Urinary bladder (tissue), 4 donors: ENCODE data around the gene BCAR3. TPM values are rescaled to one million over a fixed set of nuclear protein-coding genes. Genes with fewer than 3 reads are reported as not detected.
"Not testable (repeated sequence)": the region's sequence is repeated elsewhere in the genome, so short reads cannot be mapped to it uniquely, and the experiment has no call there.

Source experiments
- DNase-seq: peaks from one replicate; pipeline ENCODE4 v3.0.0-alpha.2; 2015; ENCODE audit errors: extremely low spot score
- H3K27ac ChIP-seq: one replicate; pipeline ENCODE4 v1.5.1; 2013; ENCODE audit warnings: low read depth, mild to moderate bottlenecking, moderate library complexity
- H3K36me3 ChIP-seq: one replicate; pipeline ENCODE4 v1.6.1; 2013; ENCODE audit warnings: mild to moderate bottlenecking, moderate library complexity; ENCODE audit not compliant: insufficient read depth
- H3K4me1 ChIP-seq: one replicate; pipeline ENCODE4 v1.6.1; 2013; ENCODE audit warnings: mild to moderate bottlenecking, moderate library complexity; ENCODE audit not compliant: insufficient read depth
- H3K4me3 ChIP-seq: one replicate; pipeline ENCODE4 v1.5.1; 2013; ENCODE audit warnings: low read depth, low read length
- WGBS: extraction: QIAGEN DNeasy Blood & Tissue Kit; methylation state at CpG from one replicate; pipeline ENCODE4 v1.1.7; 2013; 5-methylcytosine and 5-hydroxymethylcytosine counted together
- polyA plus RNA-seq: library from polyadenylated mRNA; stranded (reverse); fragments of 200-250 nt; gene quantifications from one replicate; pipeline ENCODE4 v1.2.3, GENCODE V29; 2013
- total RNA-seq: library from RNA; depleted of rRNA; stranded (reverse); fragments of >200 nt; gene quantifications from one replicate; pipeline ENCODE4 v1.2.3, GENCODE V29; 2014
- donor health status: healthy with polysubstance abuse.
- donor health status: healthy.

The BCAR3 gene
- total and polyA plus RNA-seq, 2 donors = 14.5 TPM

GRCh38 chr1:93599479-93599878, 82.2 kb downstream of the BCAR3 start:
- H3K4me1 ChIP-seq = no peaks in the 10 kb centered on the region
- H3K4me3 ChIP-seq = no peak overlapping the region
- no peaks in the 10 kb centered on the region for H3K36me3 ChIP-seq
- 93% methylated on average over 6 of the region's 6 CpGs for WGBS
- DNase-seq = no peak
- no peak overlapping the region for H3K27ac ChIP-seq

DNA sequence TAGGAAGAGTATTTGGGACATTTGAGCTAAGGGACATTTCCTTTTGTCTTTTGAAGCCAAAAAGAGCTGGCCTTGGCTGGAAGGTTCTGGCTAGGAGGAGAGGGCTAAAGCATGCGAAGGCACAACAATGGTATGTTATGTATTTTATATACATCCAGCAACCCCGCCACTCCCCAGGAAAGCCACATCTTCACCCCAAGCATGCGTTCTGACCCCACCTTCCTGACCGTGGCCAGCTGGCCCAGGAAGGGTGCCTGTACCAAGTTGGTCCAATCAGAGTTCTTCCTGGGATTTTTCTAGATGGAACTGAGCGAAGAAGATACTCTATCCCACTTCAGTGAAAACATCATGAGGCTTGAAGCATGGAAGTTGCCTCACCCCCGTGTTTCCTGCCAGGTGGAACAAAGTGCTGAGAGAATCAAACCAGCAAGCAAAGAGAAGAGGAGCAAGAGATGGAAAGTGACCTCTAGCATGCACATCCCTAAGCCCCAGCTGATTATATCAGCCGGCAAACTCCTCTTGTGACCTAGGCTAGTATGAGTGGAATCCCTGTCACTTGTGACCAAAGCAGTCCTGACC, 82.7 kb downstream of the BCAR3 start:
- no peak for DNase-seq
- Histone ChIP-seq H3K4me3 (no peak overlapping the region), H3K36me3 (no peaks in the 10 kb centered on the region), H3K4me1 (no peaks in the 10 kb centered on the region), H3K27ac (no peak overlapping the region)
- WGBS = 88% methylated on average over 7 of the region's 7 CpGs

DNA sequence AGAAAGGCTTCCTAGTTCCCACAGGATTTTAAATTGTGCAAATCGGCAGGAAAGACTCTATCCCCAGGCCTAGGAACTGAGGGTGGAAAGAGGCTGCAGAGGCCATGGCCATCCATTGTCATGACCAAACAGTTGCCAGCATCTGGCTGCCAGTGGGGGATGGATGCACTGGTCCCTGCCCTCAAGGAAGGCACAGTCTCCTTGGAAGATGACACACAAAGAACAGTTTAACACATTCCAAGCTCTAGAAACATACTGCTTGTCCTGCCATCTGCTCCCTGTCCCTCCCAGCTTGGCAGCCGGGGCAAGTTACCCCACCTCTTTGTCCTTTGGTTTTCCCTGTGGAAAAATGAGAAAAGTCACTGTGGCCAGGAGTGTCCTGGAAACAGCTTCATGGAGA, 83.2 kb downstream of the BCAR3 start:
- 84% methylated on average over 2 of the region's 2 CpGs for WGBS
- DNase-seq = no peak
- H3K4me1 ChIP-seq = no peaks in the 10 kb centered on the region
- no peaks in the 10 kb centered on the region for H3K36me3 ChIP-seq
- no peak overlapping the region for H3K4me3 ChIP-seq
- no peak overlapping the region for H3K27ac ChIP-seq

- Histone ChIP-seq H3K36me3 (no peaks in the 10 kb centered on the region), H3K4me3 (no peak overlapping the region), H3K27ac (no peak overlapping the region), H3K4me1 (no peaks in the 10 kb centered on the region)
- peak; percentile 81 for DNase-seq
- WGBS = 26% methylated on average over 6 of the region's 6 CpGs
Observed at GRCh38 chr1:93597709-93598108, 83.9 kb downstream of the BCAR3 start.

DNA sequence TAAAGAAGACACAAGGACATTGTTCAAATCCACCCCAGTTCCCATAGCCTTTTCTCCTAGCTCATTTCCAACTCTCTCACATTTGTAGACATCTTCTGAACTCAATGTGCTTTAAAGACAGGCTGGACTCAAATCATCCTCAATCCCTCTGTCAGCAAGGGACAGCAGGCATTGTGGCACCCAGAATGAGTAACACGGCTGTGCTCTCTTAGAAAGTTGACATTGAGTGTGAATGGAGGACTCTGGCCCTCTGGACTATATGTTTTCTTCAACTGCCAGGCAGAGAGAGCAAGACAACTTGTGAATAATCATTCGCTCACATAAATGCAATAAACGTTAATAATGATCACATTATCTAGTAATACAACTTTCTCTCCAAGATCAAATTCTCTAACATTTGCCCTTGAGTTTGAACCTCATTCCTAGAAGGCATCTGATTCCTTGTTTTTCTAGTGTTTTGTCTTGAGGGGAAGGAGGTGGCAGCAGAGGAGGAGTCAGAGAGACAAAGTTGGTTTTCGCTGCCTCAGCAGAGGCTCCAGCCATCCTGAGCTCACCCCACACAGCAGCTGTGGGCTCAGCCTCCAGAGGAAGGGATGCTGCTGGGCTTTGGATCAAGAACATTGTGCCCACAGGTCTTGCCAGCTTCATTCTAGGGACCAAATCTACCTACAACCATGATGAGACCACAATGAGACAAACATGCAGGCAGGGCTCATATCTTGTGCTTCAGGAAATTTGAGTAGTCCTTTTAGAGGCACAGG, 85.1 kb downstream of the BCAR3 start:
- 83% methylated on average over 4 of the region's 4 CpGs for WGBS
- DNase-seq = no peak
- Histone ChIP-seq H3K36me3 (no peaks in the 10 kb centered on the region), H3K4me3 (no peak overlapping the region), H3K4me1 (no peaks in the 10 kb centered on the region), H3K27ac (no peak overlapping the region)

- Histone ChIP-seq H3K36me3 (no peaks in the 10 kb centered on the region), H3K27ac (no peak overlapping the region), H3K4me1 (no peaks in the 10 kb centered on the region), H3K4me3 (no peak overlapping the region)
- no peak for DNase-seq
- 69% methylated on average over 4 of the region's 4 CpGs for WGBS
Observed at GRCh38 chr1:93595743-93596142, 85.9 kb downstream of the BCAR3 start.

GRCh38 chr1:93595266-93595665, 86.4 kb downstream of the BCAR3 start:
- DNase-seq = no peak
- WGBS = 45% methylated on average over 2 of the region's 2 CpGs
- no peak overlapping the region for H3K27ac ChIP-seq
- H3K4me1 ChIP-seq = no peaks in the 10 kb centered on the region
- no peaks in the 10 kb centered on the region for H3K36me3 ChIP-seq
- no peak overlapping the region for H3K4me3 ChIP-seq

DNA sequence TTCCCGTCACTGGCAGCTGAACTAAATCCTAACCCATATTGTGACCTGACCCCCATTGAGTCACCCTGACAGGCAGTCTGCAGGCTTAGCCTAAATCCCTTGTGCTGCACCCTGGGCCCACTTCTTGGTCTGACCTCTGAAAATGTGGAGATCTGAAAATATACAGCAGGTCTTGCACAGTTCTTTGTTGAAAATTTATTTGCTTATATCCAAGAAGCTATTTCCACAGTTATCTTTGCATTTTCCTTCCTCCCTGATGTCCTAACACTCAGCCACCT, 87.1 kb downstream of the BCAR3 start:
- Histone ChIP-seq H3K4me3 (no peak overlapping the region), H3K27ac (no peak overlapping the region), H3K4me1 (no peaks in the 10 kb centered on the region), H3K36me3 (no peaks in the 10 kb centered on the region)
- WGBS = 89% methylated on average over 1 of the region's 1 CpG
- no peak for DNase-seq

GRCh38 chr1:93593854-93594602, 87.6 kb downstream of the BCAR3 start:
- no peak overlapping the region for H3K4me3 ChIP-seq
- 86% methylated on average over 13 of the region's 13 CpGs for WGBS
- no peak for DNase-seq
- H3K27ac ChIP-seq = no peak overlapping the region
- H3K4me1 ChIP-seq = no peaks in the 10 kb centered on the region
- H3K36me3 ChIP-seq = no peaks in the 10 kb centered on the region

- no peak overlapping the region for H3K4me3 ChIP-seq
- H3K36me3 ChIP-seq = no peaks in the 10 kb centered on the region
- DNase-seq = no peak
- H3K4me1 ChIP-seq = no peaks in the 10 kb centered on the region
- 88% methylated on average over 6 of the region's 6 CpGs for WGBS
- H3K27ac ChIP-seq = peak overlapping the region; percentile 39
Observed at GRCh38 chr1:93592551-93592949, 89.1 kb downstream of the BCAR3 start.

DNA sequence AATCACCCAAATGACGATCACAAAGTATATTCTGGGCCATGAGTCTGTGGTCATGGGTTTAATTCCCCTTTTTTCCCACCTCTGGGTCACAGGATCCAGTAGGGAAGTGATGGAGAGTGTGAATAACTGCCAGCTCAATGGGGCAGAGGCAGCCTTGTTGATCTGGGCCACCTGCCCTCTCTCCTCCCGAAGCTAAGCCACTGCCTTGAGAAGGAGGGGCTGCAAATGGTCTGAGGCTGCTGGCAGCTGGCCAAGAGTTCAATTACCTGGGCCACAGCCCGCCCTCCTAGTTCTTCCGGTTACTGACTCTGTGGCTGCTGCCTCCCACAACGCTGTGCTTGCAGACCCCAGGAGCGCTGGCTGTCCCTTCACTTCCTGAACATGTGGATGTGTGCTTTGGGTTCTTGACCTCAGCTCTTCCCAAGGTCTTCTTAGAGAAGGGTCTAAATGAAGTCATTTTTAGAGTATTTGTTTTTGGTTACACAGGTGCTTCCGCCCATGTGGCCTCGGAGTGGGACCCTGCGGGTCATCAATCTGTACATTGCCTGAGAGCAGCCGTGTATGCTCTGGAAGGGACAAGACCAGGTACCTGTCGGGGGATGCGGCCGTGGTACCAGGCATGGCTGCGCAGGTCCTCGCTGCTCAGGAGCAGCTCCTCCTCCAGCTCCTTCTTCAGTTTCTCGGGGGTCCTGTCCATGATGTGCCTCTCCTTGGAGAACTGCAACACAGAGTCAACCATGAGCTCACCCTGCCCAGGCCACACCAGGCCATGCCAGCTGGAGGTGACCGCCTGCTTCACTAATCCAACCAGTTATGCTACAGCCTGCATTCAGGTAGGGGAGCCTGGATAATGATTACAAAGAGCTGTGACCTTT, 89.7 kb downstream of the BCAR3 start:
- Histone ChIP-seq H3K4me3 (no peak overlapping the region), H3K27ac (peak overlapping the region; percentile 59), H3K36me3 (no peaks in the 10 kb centered on the region), H3K4me1 (no peaks in the 10 kb centered on the region)
- WGBS = 75% methylated on average over 17 of the region's 17 CpGs
- DNase-seq = no peak

GRCh38 chr1:93591291-93591675, 90.4 kb downstream of the BCAR3 start:
- not testable (repeated sequence) for H3K4me3 ChIP-seq, H3K36me3 ChIP-seq, DNase-seq, H3K4me1 ChIP-seq, H3K27ac ChIP-seq
- WGBS = 89% methylated on average over 3 of the region's 3 CpGs

- no peaks in the 10 kb centered on the region for H3K36me3 ChIP-seq
Observed at GRCh38 chr1:93588955-93589354, 92.7 kb downstream of the BCAR3 start.

More at GRCh38 chr1:93588955-93589354, 92.7 kb downstream of the BCAR3 start:
- Histone ChIP-seq H3K4me3 (no peak overlapping the region), H3K4me1 (no peaks in the 10 kb centered on the region), H3K27ac (no peak overlapping the region)
- WGBS = 97% methylated on average over 20 of the region's 20 CpGs
- DNase-seq = no peak
